Midbrain (tissue), 1 donor: Measurements from ENCODE around the gene SDK1.
"Not testable (repeated sequence)": the region's sequence is repeated elsewhere in the genome, so short reads cannot be mapped to it uniquely, and the experiment has no call there.

Experiments used
- DNase-seq: peaks from one replicate; lab custom pipeline; 2025; lab: John Stamatoyannopoulos, UW

Gene SDK1

DNA sequence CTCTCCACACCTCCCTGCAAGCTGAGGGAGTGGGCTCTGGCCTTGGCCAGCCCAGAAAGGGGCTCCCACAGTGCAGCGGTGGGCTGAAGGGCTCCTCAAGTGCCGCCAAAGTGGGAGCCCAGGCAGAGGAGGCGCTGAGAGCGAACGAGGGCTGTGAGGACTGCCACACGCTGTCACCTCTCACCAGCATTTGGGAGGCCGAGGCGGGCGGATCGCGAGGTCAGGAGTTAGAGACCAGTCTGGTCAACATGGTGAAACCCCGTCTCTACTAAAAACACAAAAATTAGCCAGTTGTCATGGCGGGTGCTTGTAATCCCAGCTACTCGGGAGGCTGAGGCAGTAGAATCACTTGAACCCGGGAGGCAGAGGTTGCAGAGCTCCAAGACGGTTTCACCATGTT lies 1013.3 kb downstream of the SDK1 start:
- DNase-seq, result not testable (repeated sequence)
